Measurements from ENCODE around the gene PLXNA4. TPM values are rescaled to one million over a fixed set of nuclear protein-coding genes. Genes with fewer than 3 reads are reported as not detected.

The PLXNA4 gene
- total RNA-seq, 1 donor from 2014 or later: 3.3 TPM

- TF ChIP-seq CTCF (IDR thresholded peaks at IDR 0.05; ENCODE audit: insufficient read depth, low read depth, low read length) (no peak), EZH2 (IDR thresholded peaks at IDR 0.05; ENCODE audit: insufficient read depth, low read length) (no peak)
- Mint-ChIP-seq H3K27me3 (ENCODE audit: low read depth, unreplicated experiment) (peaks cover 61% of the 10 kb centered on the region), H3K36me3 (ENCODE audit: low read depth, unreplicated experiment) (peaks cover 1% of the 10 kb centered on the region), H3K9me3 (ENCODE audit: unreplicated experiment) (peaks cover 6% of the 10 kb centered on the region), H3K4me3 (ENCODE audit: unreplicated experiment) (no peak overlapping the region), H3K4me1 (ENCODE audit: low read depth, unreplicated experiment) (no peaks in the 10 kb centered on the region), H3K27ac (ENCODE audit: unreplicated experiment) (no peak overlapping the region)
- DNase-seq (ENCODE audit: low read depth) (no peak), FAIRE-seq (no peak)
- Histone ChIP-seq H3K4me2 (ENCODE audit: low read length) (no peak overlapping the region), H2AFZ (ENCODE audit: low read depth, low read length) (no peak overlapping the region), H3K36me3 (ENCODE audit: insufficient read depth, low read length) (no peaks in the 10 kb centered on the region), H3K79me2 (ENCODE audit: insufficient read depth, low read length) (no peaks in the 10 kb centered on the region), H3K9ac (ENCODE audit: low read length) (no peak overlapping the region), H3K27me3 (ENCODE audit: insufficient read depth, low read length) (no peaks in the 10 kb centered on the region), H3K4me3 (ENCODE audit: insufficient read depth, low read depth, low read length) (no peak overlapping the region), H3K27ac (ENCODE audit: low read depth, low read length) (no peak overlapping the region), H4K20me1 (ENCODE audit: insufficient read depth, low read length) (no peaks in the 10 kb centered on the region), H3K9me3 (ENCODE audit: insufficient read depth, low read depth, low read length) (no peaks in the 10 kb centered on the region), H3K4me1 (ENCODE audit: insufficient read depth, low read length) (peaks cover 5% of the 10 kb centered on the region)
Measured at GRCh38 chr7:132451161-132451560, 125.1 kb downstream of the PLXNA4 start.

DNA sequence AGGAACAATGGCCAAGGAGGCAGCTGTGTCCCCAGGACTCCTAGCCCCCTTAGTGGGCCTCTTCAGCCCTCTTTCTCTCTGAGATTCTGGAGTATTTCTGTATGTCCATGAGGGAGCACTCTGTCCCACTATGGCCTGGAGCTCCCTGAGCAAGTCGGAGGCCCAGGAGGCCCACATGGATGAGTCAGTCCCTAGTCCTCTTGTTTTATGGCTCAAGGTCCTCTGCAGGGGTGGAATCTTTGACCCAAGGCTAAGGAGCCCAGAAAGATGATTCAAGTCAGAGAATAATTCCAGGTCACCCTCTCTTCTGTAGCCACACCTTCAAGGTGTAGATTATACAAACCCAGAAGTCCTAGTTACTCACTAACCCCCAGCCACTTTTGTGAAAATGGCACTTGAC is 125.6 kb downstream of the PLXNA4 start:
- Histone ChIP-seq H4K20me1 (ENCODE audit: insufficient read depth, low read length) (no peaks in the 10 kb centered on the region), H3K4me1 (ENCODE audit: insufficient read depth, low read length) (peaks cover 5% of the 10 kb centered on the region), H3K36me3 (ENCODE audit: insufficient read depth, low read length) (no peaks in the 10 kb centered on the region), H3K27me3 (ENCODE audit: insufficient read depth, low read length) (no peaks in the 10 kb centered on the region), H3K9ac (ENCODE audit: low read length) (no peak overlapping the region), H2AFZ (ENCODE audit: low read depth, low read length) (no peak overlapping the region), H3K4me3 (ENCODE audit: insufficient read depth, low read depth, low read length) (no peak overlapping the region), H3K79me2 (ENCODE audit: insufficient read depth, low read length) (no peaks in the 10 kb centered on the region), H3K27ac (ENCODE audit: low read depth, low read length) (no peak overlapping the region), H3K4me2 (ENCODE audit: low read length) (no peak overlapping the region), H3K9me3 (ENCODE audit: insufficient read depth, low read depth, low read length) (no peaks in the 10 kb centered on the region)
- no peak for TF ChIP-seq EZH2 (IDR thresholded peaks at IDR 0.05; ENCODE audit: insufficient read depth, low read length)
- TF ChIP-seq CTCF (IDR thresholded peaks at IDR 0.05; ENCODE audit: insufficient read depth, low read depth, low read length): no peak
- Mint-ChIP-seq H3K4me1 (ENCODE audit: low read depth, unreplicated experiment) (no peaks in the 10 kb centered on the region), H3K27ac (ENCODE audit: unreplicated experiment) (no peak overlapping the region), H3K9me3 (ENCODE audit: unreplicated experiment) (peaks cover 7% of the 10 kb centered on the region), H3K27me3 (ENCODE audit: low read depth, unreplicated experiment) (peaks cover 61% of the 10 kb centered on the region), H3K4me3 (ENCODE audit: unreplicated experiment) (no peak overlapping the region), H3K36me3 (ENCODE audit: low read depth, unreplicated experiment) (peaks cover 1% of the 10 kb centered on the region)
- FAIRE-seq (no peak), DNase-seq (ENCODE audit: low read depth) (no peak)

DNA sequence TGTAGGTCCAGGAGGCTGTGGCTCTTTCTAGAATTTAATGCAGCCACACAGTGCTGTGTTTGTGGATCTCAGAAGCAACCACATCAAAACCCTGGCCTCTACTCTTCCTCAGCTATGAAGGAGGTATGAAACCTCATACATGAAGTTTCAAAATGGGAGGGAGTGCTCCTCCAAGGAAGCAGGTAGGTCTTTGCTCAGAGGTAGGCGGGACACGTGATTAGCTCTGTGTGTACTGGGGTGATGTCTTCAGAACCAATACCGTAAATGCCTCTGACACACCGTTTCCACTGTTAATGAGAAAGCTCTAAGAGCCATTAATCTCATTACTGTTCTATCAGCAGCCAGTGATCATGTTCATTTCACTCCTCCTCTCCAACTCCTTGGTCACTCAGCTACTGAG is 126.1 kb downstream of the PLXNA4 start:
- Histone ChIP-seq H3K27me3 (ENCODE audit: insufficient read depth, low read length) (no peaks in the 10 kb centered on the region), H3K36me3 (ENCODE audit: insufficient read depth, low read length) (no peaks in the 10 kb centered on the region), H4K20me1 (ENCODE audit: insufficient read depth, low read length) (no peaks in the 10 kb centered on the region), H3K79me2 (ENCODE audit: insufficient read depth, low read length) (no peaks in the 10 kb centered on the region), H2AFZ (ENCODE audit: low read depth, low read length) (no peak overlapping the region), H3K9ac (ENCODE audit: low read length) (no peak overlapping the region), H3K4me1 (ENCODE audit: insufficient read depth, low read length) (no peaks in the 10 kb centered on the region), H3K4me3 (ENCODE audit: insufficient read depth, low read depth, low read length) (no peak overlapping the region), H3K9me3 (ENCODE audit: insufficient read depth, low read depth, low read length) (no peaks in the 10 kb centered on the region), H3K27ac (ENCODE audit: low read depth, low read length) (no peak overlapping the region), H3K4me2 (ENCODE audit: low read length) (no peak overlapping the region)
- Mint-ChIP-seq H3K9me3 (ENCODE audit: unreplicated experiment) (peaks cover 8% of the 10 kb centered on the region), H3K36me3 (ENCODE audit: low read depth, unreplicated experiment) (peaks cover 1% of the 10 kb centered on the region), H3K27ac (ENCODE audit: unreplicated experiment) (no peak overlapping the region), H3K4me1 (ENCODE audit: low read depth, unreplicated experiment) (no peaks in the 10 kb centered on the region), H3K4me3 (ENCODE audit: unreplicated experiment) (no peak overlapping the region), H3K27me3 (ENCODE audit: low read depth, unreplicated experiment) (peaks cover 59% of the 10 kb centered on the region)
- TF ChIP-seq CTCF (IDR thresholded peaks at IDR 0.05; ENCODE audit: insufficient read depth, low read depth, low read length) (no peak), EZH2 (IDR thresholded peaks at IDR 0.05; ENCODE audit: insufficient read depth, low read length) (no peak)
- DNase-seq (ENCODE audit: low read depth) (no peak), FAIRE-seq (no peak)

Data from astrocyte (in vitro differentiated cells and primary cell).